ENCODE results near the gene KCNJ4.

Gene KCNJ4

DNA sequence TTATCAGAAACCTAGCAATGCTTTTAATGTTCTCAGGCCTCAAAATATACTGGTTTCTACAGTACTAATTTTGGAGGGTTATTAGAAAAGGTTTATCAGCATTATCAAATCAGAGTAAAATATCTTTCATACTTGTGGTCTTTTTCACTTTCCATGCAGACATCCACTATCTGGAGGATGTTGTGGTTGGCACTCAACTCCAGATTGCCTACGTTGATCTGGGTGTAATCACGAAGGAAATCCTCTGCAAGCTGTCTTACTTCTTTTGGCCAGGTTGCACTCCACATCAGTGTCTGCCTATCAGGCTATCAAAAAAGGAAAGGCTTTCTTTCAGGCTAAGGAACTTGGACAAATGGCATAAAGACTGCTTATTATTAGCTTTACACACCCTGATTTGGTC is 39.5 kb upstream of the KCNJ4 start:
- TF ChIP-seq, protein P1, sequence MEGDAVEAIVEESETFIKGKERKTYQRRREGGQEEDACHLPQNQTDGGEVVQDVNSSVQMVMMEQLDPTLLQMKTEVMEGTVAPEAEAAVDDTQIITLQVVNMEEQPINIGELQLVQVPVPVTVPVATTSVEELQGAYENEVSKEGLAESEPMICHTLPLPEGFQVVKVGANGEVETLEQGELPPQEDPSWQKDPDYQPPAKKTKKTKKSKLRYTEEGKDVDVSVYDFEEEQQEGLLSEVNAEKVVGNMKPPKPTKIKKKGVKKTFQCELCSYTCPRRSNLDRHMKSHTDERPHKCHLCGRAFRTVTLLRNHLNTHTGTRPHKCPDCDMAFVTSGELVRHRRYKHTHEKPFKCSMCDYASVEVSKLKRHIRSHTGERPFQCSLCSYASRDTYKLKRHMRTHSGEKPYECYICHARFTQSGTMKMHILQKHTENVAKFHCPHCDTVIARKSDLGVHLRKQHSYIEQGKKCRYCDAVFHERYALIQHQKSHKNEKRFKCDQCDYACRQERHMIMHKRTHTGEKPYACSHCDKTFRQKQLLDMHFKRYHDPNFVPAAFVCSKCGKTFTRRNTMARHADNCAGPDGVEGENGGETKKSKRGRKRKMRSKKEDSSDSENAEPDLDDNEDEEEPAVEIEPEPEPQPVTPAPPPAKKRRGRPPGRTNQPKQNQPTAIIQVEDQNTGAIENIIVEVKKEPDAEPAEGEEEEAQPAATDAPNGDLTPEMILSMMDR (IDR thresholded peaks at IDR 0.05): no peak
- Histone ChIP-seq H3K27me3 (no peaks in the 10 kb centered on the region), H3K36me3 (peaks cover 100% of the 10 kb centered on the region), H3K4me1 (ENCODE audit: control insufficient read depth in 1 of 2, insufficient read depth in 1 of 2, low read depth in 1 of 2, low read length in 1 of 2) (peaks cover 0 to 4% of the 10 kb centered on the region in 2 experiments), H3K4me3 (ENCODE audit: low read depth in 1 of 2, low read length in 1 of 2) (no peak overlapping the region), H3K27ac (no peak overlapping the region), H3K9me3 (peaks cover 12% of the 10 kb centered on the region)

DNA sequence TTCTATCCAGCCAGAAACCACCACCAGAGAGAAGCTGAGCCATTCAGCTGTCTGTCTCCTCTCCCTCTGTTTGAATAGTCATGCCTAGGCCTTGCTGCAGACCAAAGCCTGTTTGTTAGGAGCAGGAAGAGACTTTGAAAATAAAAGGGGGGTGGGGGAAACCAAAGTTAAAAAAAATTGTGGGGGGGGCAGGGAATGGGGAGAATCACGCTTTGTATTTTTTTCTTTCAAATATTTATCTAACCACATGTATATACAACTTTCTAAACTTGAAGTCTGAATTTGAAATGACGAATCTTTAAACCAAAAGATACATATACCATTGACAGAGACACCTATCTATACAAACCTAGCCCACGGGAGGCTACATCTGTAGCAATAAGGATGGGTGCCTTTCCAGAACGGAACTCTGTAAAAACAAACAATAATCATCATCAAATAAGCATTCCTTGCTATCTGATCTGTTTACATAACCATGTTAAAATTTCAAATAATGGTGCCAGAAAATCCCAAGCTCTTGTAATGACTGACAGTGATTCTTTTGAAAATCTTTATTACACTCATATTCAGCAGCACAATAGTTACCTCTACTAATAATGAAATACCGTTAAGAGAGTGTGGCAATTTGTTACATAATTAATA is 36.8 kb upstream of the KCNJ4 start:
- TF ChIP-seq, protein P1 (IDR thresholded peaks at IDR 0.05): no peak
- H3K9me3 ChIP-seq: peaks cover 12% of the 10 kb centered on the region
- H3K4me1 ChIP-seq (ENCODE audit: control insufficient read depth in 1 of 2, insufficient read depth in 1 of 2, low read depth in 1 of 2, low read length in 1 of 2): peaks cover 0 to 4% of the 10 kb centered on the region in 2 experiments
- H3K4me3 ChIP-seq (ENCODE audit: low read depth in 1 of 2, low read length in 1 of 2): no peak overlapping the region
- H3K27ac ChIP-seq: peak overlapping the region; percentile 53
- H3K36me3 ChIP-seq: peaks cover 100% of the 10 kb centered on the region
- no peaks in the 10 kb centered on the region for H3K27me3 ChIP-seq

DNA sequence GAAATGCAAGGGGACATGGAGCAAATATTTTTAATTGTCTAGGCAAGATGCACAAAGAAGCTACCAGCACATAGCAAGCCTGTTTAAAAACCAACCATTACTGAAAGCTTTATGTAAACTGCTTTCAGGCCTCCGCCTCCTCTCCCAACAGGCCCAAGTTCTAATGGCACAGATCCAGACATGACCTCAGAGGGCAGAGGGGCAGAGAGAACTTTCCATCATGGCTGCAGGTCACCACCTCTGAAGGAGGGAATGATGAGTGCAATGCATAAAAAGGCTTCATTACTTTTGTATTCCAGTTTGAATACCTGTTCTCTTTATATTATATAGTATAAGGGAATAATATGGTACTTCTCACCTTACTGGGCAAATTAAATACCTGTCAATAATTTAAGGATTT is 35.9 kb upstream of the KCNJ4 start:
- H3K4me1 ChIP-seq (ENCODE audit: control insufficient read depth in 1 of 2, insufficient read depth in 1 of 2, low read depth in 1 of 2, low read length in 1 of 2): peaks cover 0 to 4% of the 10 kb centered on the region in 2 experiments
- peak overlapping the region; percentile 53 for H3K27ac ChIP-seq
- no peak overlapping the region for H3K4me3 ChIP-seq (ENCODE audit: low read depth in 1 of 2, low read length in 1 of 2)
- H3K9me3 ChIP-seq: peaks cover 12% of the 10 kb centered on the region
- H3K36me3 ChIP-seq: peaks cover 100% of the 10 kb centered on the region
- TF ChIP-seq, protein P1 (IDR thresholded peaks at IDR 0.05): no peak
- no peaks in the 10 kb centered on the region for H3K27me3 ChIP-seq

DNA sequence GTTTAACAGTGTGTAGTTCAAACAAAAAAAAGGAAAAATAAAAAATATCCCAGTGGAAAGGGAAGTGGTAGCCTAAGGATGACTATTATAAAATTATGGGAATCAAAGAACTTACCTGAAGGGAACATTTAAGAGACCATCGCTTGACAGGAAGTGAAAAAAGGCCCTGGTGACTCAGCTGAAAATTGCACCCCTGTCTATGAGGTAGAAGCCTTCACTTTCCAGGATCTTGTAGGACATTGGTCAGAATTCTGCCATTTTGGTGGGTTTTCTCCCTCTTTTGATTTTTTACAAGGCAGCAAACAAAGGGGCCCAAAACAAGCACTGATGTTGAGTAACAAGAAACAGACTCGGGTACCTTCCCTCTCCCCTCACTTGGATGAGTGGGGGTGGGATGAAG is 35.5 kb upstream of the KCNJ4 start:
- peaks cover 12% of the 10 kb centered on the region for H3K9me3 ChIP-seq
- TF ChIP-seq, protein P1 (IDR thresholded peaks at IDR 0.05): no peak
- H3K27me3 ChIP-seq: no peaks in the 10 kb centered on the region
- H3K36me3 ChIP-seq: peaks cover 100% of the 10 kb centered on the region
- H3K4me3 ChIP-seq (ENCODE audit: low read depth in 1 of 2, low read length in 1 of 2): no peak overlapping the region
- H3K4me1 ChIP-seq (ENCODE audit: control insufficient read depth in 1 of 2, insufficient read depth in 1 of 2, low read depth in 1 of 2, low read length in 1 of 2): peaks cover 0 to 4% of the 10 kb centered on the region in 2 experiments
- peak overlapping the region; percentile 53 for H3K27ac ChIP-seq

DNA sequence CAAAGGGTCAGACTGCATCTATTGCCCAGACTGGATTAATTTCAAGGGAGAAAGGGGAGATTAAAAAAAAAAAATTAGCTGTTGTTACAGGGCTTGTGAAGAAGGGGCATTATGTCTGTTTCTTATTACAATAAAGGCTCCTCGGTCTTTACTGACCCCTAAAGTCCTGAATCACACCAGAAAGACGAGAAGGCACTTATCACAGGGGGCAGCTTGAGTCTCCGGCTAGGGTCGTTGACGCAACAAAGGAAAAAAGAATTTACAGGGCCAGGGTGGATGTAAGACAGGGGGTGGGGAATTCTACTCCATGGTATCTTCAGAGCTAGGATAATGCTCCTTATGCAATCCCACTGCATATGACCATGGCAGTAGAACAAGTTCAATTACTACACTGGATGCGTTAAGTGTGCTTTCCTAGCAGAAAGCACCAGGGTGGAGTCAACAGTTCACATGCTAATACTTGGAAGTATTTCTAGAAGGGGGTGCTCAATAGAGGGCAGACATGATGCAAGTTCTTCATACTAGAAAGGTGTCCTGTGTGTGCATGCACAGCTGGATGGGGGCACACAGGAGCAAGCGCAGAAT is 34.7 kb upstream of the KCNJ4 start:
- Histone ChIP-seq H3K36me3 (peaks cover 100% of the 10 kb centered on the region), H3K4me3 (ENCODE audit: low read depth in 1 of 2, low read length in 1 of 2) (no peak overlapping the region), H3K27me3 (no peaks in the 10 kb centered on the region), H3K4me1 (ENCODE audit: control insufficient read depth in 1 of 2, insufficient read depth in 1 of 2, low read depth in 1 of 2, low read length in 1 of 2) (peaks cover 0 to 4% of the 10 kb centered on the region in 2 experiments), H3K27ac (peak overlapping the region; percentile 53), H3K9me3 (peaks cover 12% of the 10 kb centered on the region)
- TF ChIP-seq, protein P1 (IDR thresholded peaks at IDR 0.05): no peak
